Measurements from ENCODE around the gene TTC39B. TPM values are rescaled to one million over a fixed set of nuclear protein-coding genes. Genes with fewer than 3 reads are reported as not detected.

Gene TTC39B
- total RNA-seq, 6 experiments from 2014 or later: 4.5 to 9.9 (median 7.6) TPM

GRCh38 chr9:15153961-15154360 is 153.1 kb downstream of the TTC39B start:
- Histone ChIP-seq H3K9me3 (no peaks in the 10 kb centered on the region), H3K36me3 (no peaks in the 10 kb centered on the region), H3K27ac (no peak overlapping the region), H3K4me3 (no peak overlapping the region), H3K4me1 (peaks cover 0 to 22% (median 7%) of the 10 kb centered on the region in 4 donors), H3K27me3 (no peaks in the 10 kb centered on the region)
- TF ChIP-seq CTCF (IDR thresholded peaks at IDR 0.05) (no peak), POLR2A (IDR thresholded peaks at IDR 0.05) (no peak)
- ATAC-seq (no peak), DNase-seq (no peak)
- WGBS (ENCODE audit: insufficient coverage, low coverage, low lambda C conversion rate, missing lambda C conversion rate): 76% methylated on average over 2 of the region's 3 CpGs
- intact Hi-C loops (cut with DNase I): no loop called here

GRCh38 chr9:15150939-15151338 is 156.1 kb downstream of the TTC39B start:
- no peak for TF ChIP-seq POLR2A (IDR thresholded peaks at IDR 0.05)
- TF ChIP-seq CTCF (IDR thresholded peaks at IDR 0.05): no peak
- no peak for DNase-seq
- H3K4me1 ChIP-seq: peaks cover 0 to 7% (median 0%) of the 10 kb centered on the region in 4 donors
- no peak overlapping the region for H3K4me3 ChIP-seq
- WGBS (ENCODE audit: insufficient coverage, low coverage, low lambda C conversion rate, missing lambda C conversion rate): 67% methylated on average over 1 of the region's 4 CpGs
- H3K9me3 ChIP-seq: no peaks in the 10 kb centered on the region
- H3K27me3 ChIP-seq: no peaks in the 10 kb centered on the region
- H3K27ac ChIP-seq: no peak overlapping the region
- intact Hi-C loops (cut with DNase I): no loop called here
- no peaks in the 10 kb centered on the region for H3K36me3 ChIP-seq
- ATAC-seq: no peak

- no peak overlapping the region for H3K27ac ChIP-seq
- TF ChIP-seq POLR2A (IDR thresholded peaks at IDR 0.05) (no peak), CTCF (IDR thresholded peaks at IDR 0.05) (no peak)
- no peak overlapping the region for H3K4me3 ChIP-seq
- no peaks in the 10 kb centered on the region for H3K36me3 ChIP-seq
- DNase-seq (no peak), ATAC-seq (no peak)
- intact Hi-C loops (cut with DNase I): no loop called here
- H3K9me3 ChIP-seq: no peaks in the 10 kb centered on the region
- no peaks in the 10 kb centered on the region for H3K4me1 ChIP-seq
- no peaks in the 10 kb centered on the region for H3K27me3 ChIP-seq
These were observed 157.6 kb downstream of the TTC39B start for GRCh38 chr9:15149450-15149849.

- WGBS (ENCODE audit: insufficient coverage, low coverage, low lambda C conversion rate, missing lambda C conversion rate): 75% methylated on average over 9 of the region's 9 CpGs
- H3K27ac ChIP-seq: no peak overlapping the region
- ATAC-seq (no peak), DNase-seq (no peak)
- no peaks in the 10 kb centered on the region for H3K9me3 ChIP-seq
- H3K27me3 ChIP-seq: no peaks in the 10 kb centered on the region
- no peaks in the 10 kb centered on the region for H3K36me3 ChIP-seq
- H3K4me1 ChIP-seq: no peaks in the 10 kb centered on the region
- TF ChIP-seq POLR2A (IDR thresholded peaks at IDR 0.05) (no peak), CTCF (IDR thresholded peaks at IDR 0.05) (no peak)
- H3K4me3 ChIP-seq: no peak overlapping the region
- intact Hi-C loops (cut with DNase I): no loop called here
These were observed 160.7 kb downstream of the TTC39B start for GRCh38 chr9:15146268-15146700.

- DNase-seq (no peak), ATAC-seq (peak in 1 of 4 donors; percentile 30)
These were observed 162.4 kb downstream of the TTC39B start for GRCh38 chr9:15144622-15145061.

More at GRCh38 chr9:15144622-15145061, 162.4 kb downstream of the TTC39B start:
- intact Hi-C loops (cut with DNase I): no loop called here
- H3K36me3 ChIP-seq: no peaks in the 10 kb centered on the region
- H3K4me1 ChIP-seq: no peaks in the 10 kb centered on the region
- no peak overlapping the region for H3K4me3 ChIP-seq
- 23% methylated on average over 4 of the region's 4 CpGs for WGBS (ENCODE audit: insufficient coverage, low coverage, low lambda C conversion rate, missing lambda C conversion rate)
- no peaks in the 10 kb centered on the region for H3K9me3 ChIP-seq
- no peaks in the 10 kb centered on the region for H3K27me3 ChIP-seq
- no peak overlapping the region for H3K27ac ChIP-seq
- TF ChIP-seq POLR2A (IDR thresholded peaks at IDR 0.05) (no peak), CTCF (IDR thresholded peaks at IDR 0.05) (no peak)
